ENCODE measurements around the gene FXYD6. TPM values are rescaled to one million over a fixed set of nuclear protein-coding genes. Genes with fewer than 3 reads are reported as not detected.

FXYD6 gene
- total and polyA plus RNA-seq, 12 donors, result 22.0 to 65.2 (median 36.1) TPM

DNA sequence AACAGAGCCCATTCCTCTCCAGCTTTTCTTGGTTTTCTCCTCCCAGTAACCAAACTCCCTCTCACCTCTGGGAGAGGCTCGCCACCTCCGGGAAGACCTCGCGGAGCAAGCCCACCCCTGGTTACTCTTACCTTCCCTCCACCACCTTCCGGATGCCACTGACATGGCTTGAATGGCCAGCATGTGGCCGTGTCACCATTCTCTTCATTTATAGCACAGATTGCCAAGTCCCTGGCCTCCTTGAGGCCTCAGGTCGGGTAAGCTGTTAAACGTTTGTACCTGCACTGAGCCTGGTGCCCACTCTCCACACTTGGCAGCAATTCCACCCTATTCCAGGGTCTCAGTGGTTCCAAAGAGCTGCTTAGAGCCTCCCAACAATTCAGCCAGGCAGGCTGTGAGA, 43.9 kb downstream of the FXYD6 start:
- no peaks in the 10 kb centered on the region for H3K9me3 ChIP-seq
- no peak overlapping the region for H3K27ac ChIP-seq
- no peak overlapping the region for H3K4me3 ChIP-seq
- no peaks in the 10 kb centered on the region for H3K27me3 ChIP-seq
- WGBS, 2 donors, result 95% methylated on average over 8 of the region's 8 CpGs
- peaks cover 3 to 52% (median 34%) of the 10 kb centered on the region in 9 donors for H3K4me1 ChIP-seq
- TF ChIP-seq, protein P1, sequence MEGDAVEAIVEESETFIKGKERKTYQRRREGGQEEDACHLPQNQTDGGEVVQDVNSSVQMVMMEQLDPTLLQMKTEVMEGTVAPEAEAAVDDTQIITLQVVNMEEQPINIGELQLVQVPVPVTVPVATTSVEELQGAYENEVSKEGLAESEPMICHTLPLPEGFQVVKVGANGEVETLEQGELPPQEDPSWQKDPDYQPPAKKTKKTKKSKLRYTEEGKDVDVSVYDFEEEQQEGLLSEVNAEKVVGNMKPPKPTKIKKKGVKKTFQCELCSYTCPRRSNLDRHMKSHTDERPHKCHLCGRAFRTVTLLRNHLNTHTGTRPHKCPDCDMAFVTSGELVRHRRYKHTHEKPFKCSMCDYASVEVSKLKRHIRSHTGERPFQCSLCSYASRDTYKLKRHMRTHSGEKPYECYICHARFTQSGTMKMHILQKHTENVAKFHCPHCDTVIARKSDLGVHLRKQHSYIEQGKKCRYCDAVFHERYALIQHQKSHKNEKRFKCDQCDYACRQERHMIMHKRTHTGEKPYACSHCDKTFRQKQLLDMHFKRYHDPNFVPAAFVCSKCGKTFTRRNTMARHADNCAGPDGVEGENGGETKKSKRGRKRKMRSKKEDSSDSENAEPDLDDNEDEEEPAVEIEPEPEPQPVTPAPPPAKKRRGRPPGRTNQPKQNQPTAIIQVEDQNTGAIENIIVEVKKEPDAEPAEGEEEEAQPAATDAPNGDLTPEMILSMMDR (IDR thresholded peaks at IDR 0.05), result no peak
- DNase-seq (no peak), ATAC-seq (no peak)
- intact Hi-C loops (cut with DNase I), result no loop called here
- peaks cover 0 to 36% (median 0%) of the 10 kb centered on the region in 9 donors for H3K36me3 ChIP-seq

DNA sequence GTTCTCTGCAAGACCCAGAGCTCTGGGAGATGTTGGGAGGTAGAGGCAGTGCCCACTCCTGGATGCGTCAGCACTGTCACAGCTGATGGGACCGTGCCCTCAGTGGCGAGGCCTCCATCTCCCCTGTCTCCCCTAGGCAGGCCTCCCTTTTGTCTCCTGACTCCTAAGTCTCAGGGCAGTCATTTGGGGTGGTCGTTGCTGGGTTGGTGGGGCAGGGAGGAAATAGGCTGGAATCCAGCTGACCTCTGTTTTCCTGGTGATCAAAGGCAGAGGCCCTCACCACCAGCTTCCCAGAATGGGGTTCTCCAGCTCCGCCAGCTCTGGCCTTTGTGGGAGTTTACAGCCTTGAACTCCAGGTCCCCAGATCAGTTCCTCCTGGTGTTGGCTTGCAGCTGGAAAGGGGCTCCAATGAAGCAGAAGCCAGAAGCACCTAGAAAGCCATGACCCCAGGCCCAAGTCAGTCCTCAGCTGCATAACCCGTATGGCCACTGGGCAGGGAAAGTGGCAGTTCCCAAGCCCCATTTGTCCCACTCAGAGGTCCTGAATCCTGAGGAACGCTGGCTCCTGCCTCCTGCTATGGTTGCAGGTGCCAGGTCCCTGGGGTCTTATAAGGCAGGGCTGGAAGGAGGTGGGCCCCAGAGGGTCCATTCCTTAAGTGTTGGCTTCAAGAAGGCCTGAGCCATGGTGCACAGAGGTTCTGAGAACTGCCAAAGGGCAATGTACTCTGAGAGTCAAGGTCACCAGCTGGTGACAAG, 44.6 kb downstream of the FXYD6 start:
- WGBS, 2 donors, result 83 to 87% methylated on average over 7 of the region's 7 CpGs
- TF ChIP-seq, protein P1 (IDR thresholded peaks at IDR 0.05), result no peak
- intact Hi-C loops (cut with DNase I), result no loop called here
- Histone ChIP-seq H3K9me3 (no peaks in the 10 kb centered on the region), H3K36me3 (peaks cover 0 to 30% (median 0%) of the 10 kb centered on the region in 9 donors), H3K27me3 (no peaks in the 10 kb centered on the region), H3K4me1 (peaks cover 3 to 51% (median 34%) of the 10 kb centered on the region in 9 donors), H3K27ac (no peak overlapping the region), H3K4me3 (no peak overlapping the region)
- ATAC-seq (no peak), DNase-seq (no peak)

- Histone ChIP-seq H3K4me1 (peaks cover 3 to 51% (median 34%) of the 10 kb centered on the region in 9 donors), H3K4me3 (no peak overlapping the region), H3K27ac (peak overlapping the region in 1 of 10 donors; percentile 44), H3K36me3 (peaks cover 0 to 25% (median 0%) of the 10 kb centered on the region in 9 donors), H3K9me3 (no peaks in the 10 kb centered on the region), H3K27me3 (no peaks in the 10 kb centered on the region)
- TF ChIP-seq, protein P1 (IDR thresholded peaks at IDR 0.05), result no peak
- ATAC-seq (no peak), DNase-seq (peak in 1 of 2 donors; percentile 3)
- intact Hi-C loops (cut with DNase I), result no loop called here
- 56 to 60% methylated on average over 6 of the region's 6 CpGs for WGBS, 2 donors
Observed at GRCh38 chr11:117830674-117831351, 45.6 kb downstream of the FXYD6 start.

GRCh38 chr11:117830072-117830471, 46.4 kb downstream of the FXYD6 start:
- Histone ChIP-seq H3K27me3 (no peaks in the 10 kb centered on the region), H3K27ac (peak overlapping the region in 1 of 10 donors; percentile 44), H3K4me1 (peaks cover 3 to 59% (median 42%) of the 10 kb centered on the region in 9 donors), H3K36me3 (peaks cover 0 to 19% (median 0%) of the 10 kb centered on the region in 9 donors), H3K9me3 (no peaks in the 10 kb centered on the region), H3K4me3 (no peak overlapping the region)
- ATAC-seq, result no peak
- TF ChIP-seq, protein P1 (IDR thresholded peaks at IDR 0.05), result no peak
- intact Hi-C loops (cut with DNase I), result no loop called here
- DNase-seq, result peak in 1 of 2 donors; percentile 7
- WGBS, 2 donors, result 77 to 84% methylated on average over 14 of the region's 14 CpGs

Measured in heart right ventricle (tissue), 16 donors.